Activated CD8-positive, alpha-beta T cell treated with anti-CD3 and anti-CD28 coated beads for 36 hours (primary cell): ENCODE results near the gene JAG1. TPM values are rescaled to one million over a fixed set of nuclear protein-coding genes. Genes with fewer than 3 reads are reported as not detected.

Source experiments
- ATAC-seq: fragments of 200-7000 bp; cut with Tn5 transposase; one replicate; pipeline ENCODE4 v1.10.0; 2021; ENCODE audit warnings: mild to moderate bottlenecking, moderate library complexity
- CTCF ChIA-PET: fragments of 350-600 bp; sonication (Branson Sonifier 250); formaldehyde crosslinking; loops from one replicate; lab custom pipeline; 2021; ENCODE audit warnings: antibody characterized with exemption; lab: Charles Lee
- POLR2A ChIA-PET: fragments of 350-600 bp; sonication (Branson Sonifier 250); formaldehyde crosslinking; loops from one replicate; lab custom pipeline; 2021; ENCODE audit warnings: antibody characterized with exemption; lab: Charles Lee
- DNase-seq: peaks from one replicate; pipeline ENCODE4 v3.0.0-alpha.2; 2020
- H3K27ac Mint-ChIP-seq: one replicate; pipeline ENCODE4 v1.8.0; 2021; ENCODE audit warnings: mild to moderate bottlenecking, mixed read lengths
- H3K27me3 Mint-ChIP-seq: one replicate; pipeline ENCODE4 v1.8.0; 2021; ENCODE audit warnings: mixed read lengths
- H3K36me3 Mint-ChIP-seq: one replicate; pipeline ENCODE4 v1.8.0; 2021; ENCODE audit warnings: low read depth, mixed read lengths
- H3K4me1 Mint-ChIP-seq: one replicate; pipeline ENCODE4 v1.8.0; 2021; ENCODE audit warnings: low read depth, mixed read lengths
- H3K4me3 Mint-ChIP-seq: one replicate; pipeline ENCODE4 v1.8.0; 2021; ENCODE audit warnings: mild to moderate bottlenecking, moderate library complexity, mixed read lengths
- H3K9me3 Mint-ChIP-seq: one replicate; pipeline ENCODE4 v1.8.0; 2021; ENCODE audit warnings: mixed read lengths
- CTCF ChIP-seq: fragments of 200-600 bp; IDR thresholded peaks from one replicate; pipeline ENCODE4 v1.8.0; 2022; ENCODE audit warnings: antibody characterized with exemption, mild to moderate bottlenecking
- intact Hi-C: fragments of 100-400 bp; cut with micrococcal nuclease; formaldehyde crosslinking; loops from one replicate; pipeline ENCODE4 v1.10.0; 2022
- total RNA-seq, 2 experiments: library from RNA; stranded (reverse); gene quantifications; one replicate each; pipeline ENCODE4 v1.2.3, GENCODE V29; 2021

The JAG1 gene
- total RNA-seq, 2 experiments from 2014 or later = 0.41 to 0.58 TPM

DNA sequence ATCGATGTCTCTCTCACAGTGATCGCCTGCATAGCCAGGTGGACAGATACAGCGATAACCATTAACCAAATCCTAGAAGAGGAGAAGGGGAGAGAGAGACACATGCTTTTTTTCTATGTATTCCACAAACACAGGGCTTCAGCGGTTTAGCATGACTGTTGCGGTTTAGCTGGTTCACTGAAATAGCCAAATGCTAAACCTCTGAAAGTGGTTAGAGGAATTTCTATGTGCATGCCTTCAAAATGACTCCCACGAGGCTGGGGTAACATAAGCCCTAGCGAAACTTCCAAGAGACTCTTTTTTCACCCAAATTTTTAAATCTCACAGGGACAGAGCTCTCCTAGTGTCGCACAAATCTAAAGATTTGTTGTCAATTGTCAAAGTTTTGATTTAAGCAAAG, 25.1 kb downstream of the JAG1 start:
- TF ChIP-seq CTCF = no peak

DNA sequence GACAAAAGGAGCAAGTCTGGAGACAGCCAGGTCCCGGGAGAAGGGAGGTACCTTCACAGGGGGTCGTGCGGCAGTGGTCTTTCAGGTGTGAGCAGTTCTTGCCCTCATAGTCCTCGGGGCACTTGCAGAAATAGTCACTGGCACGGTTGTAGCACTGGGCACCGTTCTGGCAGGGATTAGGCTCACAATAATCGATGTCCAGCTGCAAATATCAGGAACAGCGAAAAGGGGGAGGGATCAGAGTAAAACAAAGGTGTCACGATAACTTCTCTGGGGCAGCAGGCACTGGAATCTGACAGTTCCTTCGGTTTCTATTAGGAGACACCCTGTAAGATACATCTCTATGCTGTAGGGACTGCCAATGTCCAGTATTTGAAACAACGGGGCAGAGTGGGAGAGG, 25.9 kb downstream of the JAG1 start:
- no peak for DNase-seq
- Mint-ChIP-seq H3K36me3 (no peaks in the 10 kb centered on the region), H3K4me1 (no peaks in the 10 kb centered on the region), H3K27ac (no peak overlapping the region), H3K4me3 (no peak overlapping the region), H3K9me3 (no peaks in the 10 kb centered on the region), H3K27me3 (peaks cover 4% of the 10 kb centered on the region)
- POLR2A ChIA-PET = no interaction called here
- intact Hi-C loops = no loop called here
- ATAC-seq = no peak
- CTCF ChIA-PET = no interaction called here
- no peak for TF ChIP-seq CTCF

More for the DNA sequence above, 25.1 kb downstream of the JAG1 start:
- Mint-ChIP-seq H3K27ac (no peak overlapping the region), H3K4me3 (no peak overlapping the region), H3K36me3 (no peaks in the 10 kb centered on the region), H3K9me3 (no peaks in the 10 kb centered on the region), H3K27me3 (peaks cover 8% of the 10 kb centered on the region), H3K4me1 (no peaks in the 10 kb centered on the region)
- ChIA-PET CTCF (no interaction called here), POLR2A (no interaction called here)
- ATAC-seq = no peak
- no peak for DNase-seq
- intact Hi-C loops = no loop called here

DNA sequence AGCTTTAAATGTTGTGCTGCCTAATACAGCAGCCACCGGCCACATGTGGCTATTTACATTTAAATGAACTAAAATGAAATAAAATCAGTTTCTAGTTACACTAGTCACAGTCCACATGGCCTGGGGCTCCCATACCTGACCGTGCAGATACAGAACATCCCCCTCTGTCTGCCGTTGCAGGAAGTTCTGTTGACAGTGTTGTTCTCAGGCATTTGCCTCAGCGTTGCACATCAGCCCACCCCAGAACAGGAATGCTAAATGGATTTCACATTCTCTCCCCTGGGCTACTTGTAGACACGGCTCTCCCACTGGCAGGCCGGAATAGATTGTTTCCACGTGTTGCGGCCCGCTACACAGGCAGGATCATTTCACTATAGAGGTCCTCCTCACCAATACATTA, 26.3 kb downstream of the JAG1 start:
- intact Hi-C loops = no loop called here
- Mint-ChIP-seq H3K27me3 (peaks cover 3% of the 10 kb centered on the region), H3K36me3 (no peaks in the 10 kb centered on the region), H3K4me1 (no peaks in the 10 kb centered on the region), H3K4me3 (no peak overlapping the region), H3K27ac (no peak overlapping the region), H3K9me3 (no peaks in the 10 kb centered on the region)
- ATAC-seq (no peak), DNase-seq (peak; percentile 24)
- ChIA-PET POLR2A (no interaction called here), CTCF (no interaction called here)
- no peak for TF ChIP-seq CTCF

DNA sequence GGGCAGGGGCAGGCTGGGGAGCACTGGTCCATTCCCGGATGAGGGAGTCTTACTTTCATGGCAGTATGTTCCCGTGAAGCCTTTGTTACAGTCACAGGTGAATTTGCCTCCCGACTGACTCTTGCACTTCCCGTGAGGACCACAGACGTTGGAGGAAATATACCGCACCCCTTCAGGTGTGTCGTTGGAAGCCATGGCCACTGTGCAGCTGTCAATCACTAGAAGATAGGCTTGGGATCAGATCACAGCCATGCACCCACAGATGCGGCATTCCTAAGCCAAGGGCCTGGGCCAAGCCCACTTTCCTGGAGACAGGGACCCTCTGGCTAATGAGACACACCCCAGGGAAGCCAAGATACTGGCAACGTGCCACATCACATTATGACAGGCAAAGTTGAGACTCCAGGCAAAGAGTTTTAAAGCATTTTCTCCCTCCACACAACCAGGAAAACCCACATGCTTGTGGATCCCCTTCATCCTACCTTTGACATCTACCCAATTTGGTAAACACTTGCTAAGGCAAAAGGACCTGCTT, 26.8 kb downstream of the JAG1 start:
- no peak for DNase-seq
- Mint-ChIP-seq H3K27ac (no peak overlapping the region), H3K27me3 (peaks cover 3% of the 10 kb centered on the region), H3K4me1 (no peaks in the 10 kb centered on the region), H3K36me3 (no peaks in the 10 kb centered on the region), H3K9me3 (no peaks in the 10 kb centered on the region), H3K4me3 (no peak overlapping the region)
- ChIA-PET POLR2A (no interaction called here), CTCF (no interaction called here)
- intact Hi-C loops = no loop called here
- no peak for TF ChIP-seq CTCF
- ATAC-seq = no peak

GRCh38 chr20:10646006-10646405, 27.8 kb downstream of the JAG1 start:
- ATAC-seq (no peak), DNase-seq (no peak)
- H3K9me3 Mint-ChIP-seq = no peaks in the 10 kb centered on the region
- intact Hi-C loops = no loop called here
- TF ChIP-seq CTCF = no peak
- H3K27ac Mint-ChIP-seq = no peak overlapping the region
- no peak overlapping the region for H3K4me3 Mint-ChIP-seq
- peaks cover 3% of the 10 kb centered on the region for H3K27me3 Mint-ChIP-seq
- ChIA-PET POLR2A (no interaction called here), CTCF (no interaction called here)
- no peaks in the 10 kb centered on the region for H3K4me1 Mint-ChIP-seq
- no peaks in the 10 kb centered on the region for H3K36me3 Mint-ChIP-seq
